BLaER1 (cell line): ENCODE data around the gene OGFR.

Experiments
- H3K27ac ChIP-seq: shearing (Covaris generic); formaldehyde crosslinking; 2 replicates; pipeline ENCODE4 v1.8.1; 2022
- H3K27me3 ChIP-seq: shearing (Covaris generic); formaldehyde crosslinking; 2 replicates; pipeline ENCODE4 v1.8.1; 2022
- H3K36me3 ChIP-seq: shearing (Covaris generic); formaldehyde crosslinking; 2 replicates; pipeline ENCODE4 v1.8.1; 2022
- H3K4me1 ChIP-seq: shearing (Covaris generic); formaldehyde crosslinking; 2 replicates; pipeline ENCODE4 v1.8.1; 2022
- H3K4me2 ChIP-seq: shearing (Covaris generic); formaldehyde crosslinking; 2 replicates; pipeline ENCODE4 v1.8.1; 2022
- H3K4me3 ChIP-seq: shearing (Covaris generic); formaldehyde crosslinking; 2 replicates; pipeline ENCODE4 v1.8.1; 2022
- H3K9ac ChIP-seq: shearing (Covaris generic); formaldehyde crosslinking; 2 replicates; pipeline ENCODE4 v1.8.1; 2022
- H3K9me3 ChIP-seq: shearing (Covaris generic); formaldehyde crosslinking; 2 replicates; pipeline ENCODE4 v1.8.1; 2022
- H4K20me1 ChIP-seq: shearing (Covaris generic); formaldehyde crosslinking; 2 replicates; pipeline ENCODE4 v1.8.1; 2022
- Cebpa-rat ChIP-seq: shearing (Covaris generic); IDR thresholded peaks from 2 replicates; pipeline ENCODE4 v1.8.1; 2022

OGFR gene, protein sequence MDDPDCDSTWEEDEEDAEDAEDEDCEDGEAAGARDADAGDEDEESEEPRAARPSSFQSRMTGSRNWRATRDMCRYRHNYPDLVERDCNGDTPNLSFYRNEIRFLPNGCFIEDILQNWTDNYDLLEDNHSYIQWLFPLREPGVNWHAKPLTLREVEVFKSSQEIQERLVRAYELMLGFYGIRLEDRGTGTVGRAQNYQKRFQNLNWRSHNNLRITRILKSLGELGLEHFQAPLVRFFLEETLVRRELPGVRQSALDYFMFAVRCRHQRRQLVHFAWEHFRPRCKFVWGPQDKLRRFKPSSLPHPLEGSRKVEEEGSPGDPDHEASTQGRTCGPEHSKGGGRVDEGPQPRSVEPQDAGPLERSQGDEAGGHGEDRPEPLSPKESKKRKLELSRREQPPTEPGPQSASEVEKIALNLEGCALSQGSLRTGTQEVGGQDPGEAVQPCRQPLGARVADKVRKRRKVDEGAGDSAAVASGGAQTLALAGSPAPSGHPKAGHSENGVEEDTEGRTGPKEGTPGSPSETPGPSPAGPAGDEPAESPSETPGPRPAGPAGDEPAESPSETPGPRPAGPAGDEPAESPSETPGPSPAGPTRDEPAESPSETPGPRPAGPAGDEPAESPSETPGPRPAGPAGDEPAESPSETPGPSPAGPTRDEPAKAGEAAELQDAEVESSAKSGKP

DNA sequence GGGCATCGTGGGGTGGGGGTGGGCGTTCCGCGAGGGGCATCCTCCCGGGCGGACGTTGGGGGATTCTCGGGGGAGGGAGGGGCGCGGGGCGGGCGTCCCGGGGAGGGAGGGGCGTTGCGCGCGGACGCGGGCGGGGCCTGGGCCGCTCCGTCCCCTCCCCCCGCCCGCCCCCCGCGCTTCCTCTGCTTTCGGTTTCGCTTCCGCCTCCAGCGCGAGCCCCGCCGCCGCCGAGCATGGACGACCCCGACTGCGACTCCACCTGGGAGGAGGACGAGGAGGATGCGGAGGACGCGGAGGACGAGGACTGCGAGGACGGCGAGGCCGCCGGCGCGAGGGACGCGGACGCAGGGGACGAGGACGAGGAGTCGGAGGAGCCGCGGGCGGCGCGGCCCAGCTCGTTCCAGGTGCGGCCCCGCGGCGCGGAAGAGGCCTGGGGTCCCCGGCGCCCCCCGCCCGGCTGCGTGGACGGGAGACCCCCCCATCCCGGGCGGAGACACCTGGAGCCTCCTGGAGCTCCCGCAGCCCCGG lies at the start of gene OGFR:
TSS of gene OGFR (plus strand) at position 209 of the 528 bp plus-strand sequence. CDS start at position 234, 25 bp downstream.
- H3K27me3 ChIP-seq, result no peaks in the 10 kb centered on the region
- peak within 1 kb of the TSS; percentile 92 for H3K4me3 ChIP-seq
- H3K27ac ChIP-seq, result peak within 1 kb of the TSS; percentile 92
- H3K36me3 ChIP-seq, result peaks cover 53% of the 10 kb centered on the region
- H3K9me3 ChIP-seq, result no peaks in the 10 kb centered on the region
- H3K4me2 ChIP-seq, result peak within 1 kb of the TSS; percentile 99
- peaks cover 56% of the 10 kb centered on the region for H4K20me1 ChIP-seq
- peak within 1 kb of the TSS; percentile 93 for H3K9ac ChIP-seq
- peaks cover 69% of the 10 kb centered on the region for H3K4me1 ChIP-seq
- TF ChIP-seq Cebpa-rat, result no peak

DNA sequence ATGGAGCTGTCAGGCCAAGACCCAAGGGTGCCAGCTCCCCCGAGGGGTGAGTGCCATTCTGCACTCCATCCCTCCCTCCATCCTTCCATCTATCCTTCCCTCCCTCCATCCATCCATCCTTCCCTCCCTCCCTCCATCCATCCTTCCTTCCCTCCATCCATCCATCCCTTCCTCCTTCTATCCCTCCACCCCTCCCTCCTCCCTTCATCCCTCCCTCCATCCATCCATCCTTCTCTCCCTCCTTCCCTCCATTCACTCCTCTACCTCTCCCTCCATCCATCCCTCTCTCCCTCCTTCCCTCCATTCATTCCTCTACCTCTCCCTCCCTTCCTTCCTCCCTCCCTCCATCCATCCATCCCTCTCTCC lies 49.7 kb upstream of the OGFR start:
- TF ChIP-seq Cebpa-rat, result no peak
- H3K4me3 ChIP-seq, result no peak overlapping the region
- H3K4me2 ChIP-seq, result no peak overlapping the region
- no peak overlapping the region for H3K9ac ChIP-seq
- no peaks in the 10 kb centered on the region for H4K20me1 ChIP-seq
- no peaks in the 10 kb centered on the region for H3K27me3 ChIP-seq
- H3K9me3 ChIP-seq, result no peaks in the 10 kb centered on the region
- peaks cover 7% of the 10 kb centered on the region; the same call in 1 of the 2 replicates for H3K36me3 ChIP-seq
- H3K4me1 ChIP-seq, result peaks cover 19% of the 10 kb centered on the region
- H3K27ac ChIP-seq, result no peak overlapping the region

DNA sequence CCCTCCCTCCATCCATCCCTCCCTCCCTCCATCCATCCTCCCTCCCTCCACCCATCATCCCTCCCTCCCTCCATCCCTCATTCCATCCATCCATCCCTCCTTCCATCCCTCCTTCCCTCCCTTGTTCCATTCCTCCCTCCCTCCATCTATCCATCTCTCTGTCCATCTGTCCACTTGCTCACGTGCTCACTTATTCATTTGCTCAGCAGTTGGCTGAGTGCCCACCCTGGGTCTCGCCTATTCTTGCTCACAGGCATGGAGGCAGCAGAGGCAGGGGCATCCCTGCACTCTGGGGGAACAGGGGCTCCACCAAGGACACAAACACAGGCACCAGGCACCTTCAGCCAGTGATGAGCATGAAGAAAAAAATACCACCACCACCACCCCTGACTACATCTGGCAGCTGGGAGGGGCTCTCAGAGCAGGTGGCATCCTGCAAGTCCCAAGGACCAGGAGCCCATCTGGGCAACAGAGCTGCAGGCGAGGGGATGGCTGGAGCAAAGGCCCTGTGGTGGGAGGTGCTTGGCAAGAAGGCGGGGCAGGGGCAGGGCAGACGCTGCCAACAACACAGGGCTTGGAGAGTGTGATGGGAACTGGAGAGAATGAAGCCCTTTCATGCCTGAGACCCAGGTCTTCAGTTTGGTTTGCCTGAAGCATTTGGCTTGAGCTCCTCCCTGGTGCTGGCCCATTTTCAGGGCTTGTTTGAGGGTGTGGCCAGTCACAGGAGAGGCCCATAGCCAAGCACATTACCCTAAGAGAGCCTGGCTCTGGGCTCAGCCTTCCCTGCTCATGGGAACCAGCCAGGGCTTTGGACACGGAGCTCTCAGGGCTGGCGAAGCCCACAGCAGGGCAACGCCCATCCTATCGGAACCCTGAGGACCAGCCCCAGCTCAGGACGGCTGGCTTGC lies 48.6 kb upstream of the OGFR start:
- H3K4me2 ChIP-seq, result no peak overlapping the region
- H3K9ac ChIP-seq, result no peak overlapping the region
- H3K27me3 ChIP-seq, result no peaks in the 10 kb centered on the region
- H3K4me1 ChIP-seq, result peaks cover 26% of the 10 kb centered on the region
- peaks cover 7% of the 10 kb centered on the region; the same call in 1 of the 2 replicates for H3K36me3 ChIP-seq
- no peak overlapping the region for H3K27ac ChIP-seq
- no peak for TF ChIP-seq Cebpa-rat
- H3K9me3 ChIP-seq, result no peaks in the 10 kb centered on the region
- no peak overlapping the region for H3K4me3 ChIP-seq
- H4K20me1 ChIP-seq, result no peaks in the 10 kb centered on the region

DNA sequence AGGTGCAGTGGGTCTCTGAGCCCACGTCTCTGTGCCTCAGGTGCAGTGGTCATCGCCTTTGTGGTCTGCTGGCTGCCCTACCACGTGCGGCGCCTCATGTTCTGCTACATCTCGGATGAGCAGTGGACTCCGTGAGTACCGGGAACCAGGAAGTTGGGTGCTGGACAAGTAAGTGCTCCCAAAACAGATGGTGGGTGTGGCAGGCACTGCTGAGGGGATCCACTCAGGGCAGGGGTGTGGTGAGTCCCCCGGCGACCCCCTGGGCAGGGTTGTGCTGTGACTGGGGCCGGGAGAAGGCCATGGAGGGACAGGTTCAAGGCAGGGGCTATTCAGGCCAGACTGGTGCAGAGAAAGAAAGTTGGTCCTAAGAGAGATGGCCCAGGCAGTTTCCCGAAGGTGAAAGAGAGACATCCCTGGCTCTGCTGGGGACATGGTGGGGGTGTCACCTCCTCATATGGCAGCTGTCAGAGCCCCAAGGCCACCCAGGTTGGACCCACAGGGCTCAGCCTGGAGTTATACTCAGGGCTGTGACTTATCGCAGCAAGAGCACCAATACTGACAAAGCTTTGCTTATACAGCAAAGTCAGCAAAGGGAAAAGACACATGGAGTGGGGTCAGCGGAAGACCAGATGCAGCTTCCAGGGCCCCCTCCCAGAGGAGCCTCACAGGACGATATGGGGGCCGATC lies 46.3 kb upstream of the OGFR start:
- Histone ChIP-seq H3K27me3 (no peaks in the 10 kb centered on the region), H3K4me3 (no peak overlapping the region), H3K4me2 (no peak overlapping the region), H4K20me1 (no peaks in the 10 kb centered on the region), H3K9ac (no peak overlapping the region), H3K36me3 (peaks cover 7% of the 10 kb centered on the region; the same call in 1 of the 2 replicates), H3K4me1 (peaks cover 19% of the 10 kb centered on the region), H3K9me3 (no peaks in the 10 kb centered on the region), H3K27ac (no peak overlapping the region)
- no peak for TF ChIP-seq Cebpa-rat

DNA sequence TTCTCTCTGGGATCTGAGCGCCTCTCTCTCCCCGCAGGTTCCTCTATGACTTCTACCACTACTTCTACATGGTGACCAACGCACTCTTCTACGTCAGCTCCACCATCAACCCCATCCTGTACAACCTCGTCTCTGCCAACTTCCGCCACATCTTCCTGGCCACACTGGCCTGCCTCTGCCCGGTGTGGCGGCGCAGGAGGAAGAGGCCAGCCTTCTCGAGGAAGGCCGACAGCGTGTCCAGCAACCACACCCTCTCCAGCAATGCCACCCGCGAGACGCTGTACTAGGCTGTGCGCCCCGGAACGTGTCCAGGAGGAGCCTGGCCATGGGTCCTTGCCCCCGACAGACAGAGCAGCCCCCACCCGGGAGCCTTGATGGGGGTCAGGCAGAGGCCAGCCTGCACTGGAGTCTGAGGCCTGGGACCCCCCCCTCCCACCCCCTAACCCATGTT lies 44.6 kb upstream of the OGFR start:
- no peak for TF ChIP-seq Cebpa-rat
- Histone ChIP-seq H3K27ac (no peak overlapping the region), H3K27me3 (no peaks in the 10 kb centered on the region), H3K4me3 (no peak overlapping the region), H3K9me3 (no peaks in the 10 kb centered on the region), H3K4me2 (no peak overlapping the region), H3K36me3 (peaks cover 7% of the 10 kb centered on the region; the same call in 1 of the 2 replicates), H4K20me1 (no peaks in the 10 kb centered on the region), H3K9ac (no peak overlapping the region), H3K4me1 (peaks cover 26% of the 10 kb centered on the region)

DNA sequence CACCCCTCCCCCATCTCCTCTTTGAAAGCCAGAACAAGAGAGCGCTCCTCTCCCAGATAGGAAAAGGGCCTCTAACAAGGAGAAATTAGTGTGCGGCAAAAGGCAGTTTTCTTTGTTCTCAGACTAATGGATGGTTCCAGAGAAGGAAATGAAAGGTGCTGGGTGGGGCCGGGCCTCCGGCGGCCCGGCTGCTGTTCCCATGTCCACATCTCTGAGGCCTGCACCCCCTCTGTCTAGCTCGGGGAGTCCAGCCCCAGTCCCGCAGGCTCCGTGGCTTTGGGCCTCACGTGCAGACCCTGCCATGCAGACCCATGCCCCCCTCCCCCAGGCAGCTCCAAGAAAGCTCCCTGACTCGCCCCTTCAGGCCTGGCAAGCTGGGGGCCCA lies 44.2 kb upstream of the OGFR start:
- no peak for TF ChIP-seq Cebpa-rat
- peak overlapping the region; percentile 70 for H3K4me2 ChIP-seq

DNA sequence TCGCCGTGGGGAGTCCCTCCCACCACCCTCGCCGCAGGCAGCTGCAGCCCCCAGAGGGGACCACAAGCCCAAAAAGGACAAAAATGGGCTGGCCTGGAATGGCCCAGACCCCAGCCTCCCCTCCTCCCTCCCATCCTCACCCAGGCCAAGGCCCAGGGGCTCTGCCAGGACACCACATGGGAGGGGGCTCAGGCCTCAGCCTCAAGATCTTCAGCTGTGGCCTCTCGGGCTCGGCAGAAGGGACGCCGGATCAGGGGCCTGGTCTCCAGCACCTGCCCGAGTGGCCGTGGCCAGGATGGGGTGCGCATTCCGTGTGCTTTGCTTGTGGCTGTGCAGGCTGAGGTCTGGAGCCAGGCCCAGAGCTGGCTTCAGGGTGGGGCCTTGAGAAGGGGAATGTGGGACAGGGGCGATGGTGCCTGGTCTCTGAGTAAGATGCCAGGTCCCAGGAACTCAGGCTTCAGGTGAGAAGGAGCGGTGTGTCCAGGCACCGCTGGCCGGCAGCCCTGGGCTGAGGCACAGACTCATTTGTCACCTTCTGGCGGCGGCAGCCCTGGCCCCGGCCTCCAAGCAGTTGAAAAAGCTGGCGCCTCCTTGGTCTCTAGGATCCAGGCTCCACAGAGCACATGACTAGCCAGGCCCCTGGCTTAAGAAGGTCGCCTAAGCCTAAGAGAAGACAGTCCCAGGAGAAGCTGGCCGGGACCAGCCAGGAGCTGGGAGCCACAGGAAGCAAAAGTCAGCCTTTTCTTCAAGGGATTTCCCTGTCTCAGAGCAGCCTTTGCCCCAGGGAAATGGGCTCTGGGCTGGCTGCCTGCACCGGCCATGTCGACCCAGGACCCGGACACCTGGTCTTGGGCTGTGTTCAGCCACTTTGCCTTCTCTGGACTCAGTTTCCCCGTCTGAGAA lies 43.5 kb upstream of the OGFR start:
- Histone ChIP-seq H3K27me3 (no peaks in the 10 kb centered on the region), H3K27ac (peak overlapping the region; percentile 51), H3K36me3 (peaks cover 5% of the 10 kb centered on the region; the same call in 1 of the 2 replicates), H3K9me3 (no peaks in the 10 kb centered on the region), H4K20me1 (no peaks in the 10 kb centered on the region), H3K4me1 (peaks cover 37% of the 10 kb centered on the region), H3K4me3 (no peak overlapping the region), H3K9ac (peak overlapping the region; percentile 42; the same call in 1 of the 2 replicates), H3K4me2 (peak overlapping the region; percentile 70)
- no peak for TF ChIP-seq Cebpa-rat

More for the DNA sequence above, 44.2 kb upstream of the OGFR start:
- Histone ChIP-seq H3K9ac (peak overlapping the region; percentile 42; the same call in 1 of the 2 replicates), H3K36me3 (peaks cover 7% of the 10 kb centered on the region; the same call in 1 of the 2 replicates), H3K27me3 (no peaks in the 10 kb centered on the region), H3K27ac (peak overlapping the region; percentile 51), H3K9me3 (no peaks in the 10 kb centered on the region), H3K4me1 (peaks cover 31% of the 10 kb centered on the region), H3K4me3 (no peak overlapping the region), H4K20me1 (no peaks in the 10 kb centered on the region)

DNA sequence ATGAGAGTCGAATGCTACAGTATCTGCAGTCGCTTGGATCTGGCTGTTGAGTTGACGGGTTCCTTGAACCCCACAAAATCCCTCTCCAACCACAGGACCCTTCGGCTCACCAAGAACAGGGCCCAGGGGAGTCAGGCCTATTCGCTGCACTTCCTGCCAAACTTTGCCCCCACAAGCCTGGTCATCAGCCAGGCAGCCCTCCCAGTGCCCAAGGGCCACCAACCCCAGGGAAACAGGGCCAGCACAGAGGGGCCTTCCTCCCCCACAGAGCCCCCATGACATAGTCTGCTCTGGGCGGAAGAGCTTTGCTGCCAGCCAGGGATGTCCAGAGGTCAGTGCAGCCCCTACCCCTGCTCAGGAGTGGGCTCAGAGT lies 42.9 kb upstream of the OGFR start:
- no peaks in the 10 kb centered on the region; the same call in 1 of the 2 replicates for H3K36me3 ChIP-seq
- H3K4me2 ChIP-seq, result peak overlapping the region; percentile 70
- H3K9ac ChIP-seq, result peak overlapping the region; percentile 42; the same call in 1 of the 2 replicates
- H3K27ac ChIP-seq, result peak overlapping the region; percentile 51
- no peaks in the 10 kb centered on the region for H3K9me3 ChIP-seq
- H4K20me1 ChIP-seq, result no peaks in the 10 kb centered on the region
- H3K27me3 ChIP-seq, result no peaks in the 10 kb centered on the region
- no peak for TF ChIP-seq Cebpa-rat
- H3K4me3 ChIP-seq, result no peak overlapping the region
- peaks cover 42% of the 10 kb centered on the region for H3K4me1 ChIP-seq
